SK-N-DZ (cell line): ENCODE results near the gene ZNF213.

ENCODE experiments used
- small RNA-seq, 2 experiments: library from RNA; depleted of rRNA; stranded (forward); fragments of <200 nt; gene quantifications; one replicate each; pipeline ENCODE3, GENCODE V24; 2014

ZNF213 gene

Small RNA genes lying within 50 kb of the gene (small RNA-seq; reads per million reads assigned to genes)
- 0.76 to 2.4 reads per million in 2 experiments for gene RNU1-22P
